ENCODE data around the gene UBA52. TPM values are rescaled to one million over a fixed set of nuclear protein-coding genes. Genes with fewer than 3 reads are reported as not detected.
"Not testable (repeated sequence)": the region's sequence is repeated elsewhere in the genome, so short reads cannot be mapped to it uniquely, and the experiment has no call there.

UBA52 gene
- total and polyA plus RNA-seq, 2 donors (not counting 1 experiment from before 2014, with no cell fraction given) = 917 to 1,018 TPM

DNA sequence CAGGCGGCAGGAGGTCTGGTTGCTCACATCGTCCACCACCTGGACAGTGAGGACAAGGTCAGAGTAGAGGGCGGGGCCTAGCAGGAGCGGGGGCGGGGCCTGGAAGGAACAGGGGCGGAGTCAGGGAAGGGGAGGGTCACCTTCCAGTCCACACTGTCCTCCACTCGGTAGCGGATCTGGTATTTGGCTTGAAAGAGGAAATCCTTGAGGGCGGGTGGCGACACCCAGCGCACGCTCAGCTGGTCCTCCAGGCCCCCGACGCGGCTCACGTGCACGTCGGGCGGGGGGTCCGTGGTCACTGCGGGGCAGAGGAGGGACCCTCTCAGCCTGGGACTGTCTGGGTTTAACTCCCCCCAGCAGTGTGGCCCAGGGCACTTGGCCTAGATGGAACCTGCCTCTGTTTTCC, 25.1 kb downstream of the UBA52 start:
- Histone ChIP-seq H2AFZ (ENCODE audit: low read length) (no peak overlapping the region), H3K9me3 (ENCODE audit: control insufficient read depth, insufficient read depth, low read depth, low read length) (no peaks in the 10 kb centered on the region), H3K4me1 (ENCODE audit: control insufficient read depth, extremely low read depth, insufficient read depth, low read length) (no peaks in the 10 kb centered on the region), H4K20me1 (ENCODE audit: control insufficient read depth, extremely low read depth, insufficient read depth, low read length) (no peaks in the 10 kb centered on the region), H3K27ac (ENCODE audit: insufficient read depth, low read length) (no peak overlapping the region), H3K4me3 (replicated peaks in 1 of 4; ENCODE audit: control extremely low read depth in 1 of 4, insufficient read depth in 1 of 4, low read depth in 3 of 4, low read length in 4 of 4) (no peak overlapping the region), H3K4me2 (ENCODE audit: extremely low read depth, insufficient read depth, low read length) (no peak overlapping the region), H3K9ac (ENCODE audit: insufficient read depth, low read length) (no peak overlapping the region), H3K79me2 (ENCODE audit: control insufficient read depth, insufficient read depth, low read length) (no peaks in the 10 kb centered on the region), H3K27me3 (ENCODE audit: control insufficient read depth, insufficient read depth, low read length) (no peaks in the 10 kb centered on the region), H3K36me3 (ENCODE audit: control insufficient read depth, insufficient read depth, low read length) (no peaks in the 10 kb centered on the region)
- DNase-seq (ENCODE audit: low read depth in 2 of 2) = peak in 1 of 2 donors; percentile 32
- no peak for TF ChIP-seq EZH2 (IDR thresholded peaks at IDR 0.05; ENCODE audit: low read length, missing control alignments)
- TF ChIP-seq, protein P1, sequence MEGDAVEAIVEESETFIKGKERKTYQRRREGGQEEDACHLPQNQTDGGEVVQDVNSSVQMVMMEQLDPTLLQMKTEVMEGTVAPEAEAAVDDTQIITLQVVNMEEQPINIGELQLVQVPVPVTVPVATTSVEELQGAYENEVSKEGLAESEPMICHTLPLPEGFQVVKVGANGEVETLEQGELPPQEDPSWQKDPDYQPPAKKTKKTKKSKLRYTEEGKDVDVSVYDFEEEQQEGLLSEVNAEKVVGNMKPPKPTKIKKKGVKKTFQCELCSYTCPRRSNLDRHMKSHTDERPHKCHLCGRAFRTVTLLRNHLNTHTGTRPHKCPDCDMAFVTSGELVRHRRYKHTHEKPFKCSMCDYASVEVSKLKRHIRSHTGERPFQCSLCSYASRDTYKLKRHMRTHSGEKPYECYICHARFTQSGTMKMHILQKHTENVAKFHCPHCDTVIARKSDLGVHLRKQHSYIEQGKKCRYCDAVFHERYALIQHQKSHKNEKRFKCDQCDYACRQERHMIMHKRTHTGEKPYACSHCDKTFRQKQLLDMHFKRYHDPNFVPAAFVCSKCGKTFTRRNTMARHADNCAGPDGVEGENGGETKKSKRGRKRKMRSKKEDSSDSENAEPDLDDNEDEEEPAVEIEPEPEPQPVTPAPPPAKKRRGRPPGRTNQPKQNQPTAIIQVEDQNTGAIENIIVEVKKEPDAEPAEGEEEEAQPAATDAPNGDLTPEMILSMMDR (conservative IDR thresholded peaks at IDR 0.05 in 1 of 2, IDR thresholded peaks at IDR 0.05 in 1 of 2; ENCODE audit: low read depth in 1 of 2, low read length in 2 of 2) = no peak

DNA sequence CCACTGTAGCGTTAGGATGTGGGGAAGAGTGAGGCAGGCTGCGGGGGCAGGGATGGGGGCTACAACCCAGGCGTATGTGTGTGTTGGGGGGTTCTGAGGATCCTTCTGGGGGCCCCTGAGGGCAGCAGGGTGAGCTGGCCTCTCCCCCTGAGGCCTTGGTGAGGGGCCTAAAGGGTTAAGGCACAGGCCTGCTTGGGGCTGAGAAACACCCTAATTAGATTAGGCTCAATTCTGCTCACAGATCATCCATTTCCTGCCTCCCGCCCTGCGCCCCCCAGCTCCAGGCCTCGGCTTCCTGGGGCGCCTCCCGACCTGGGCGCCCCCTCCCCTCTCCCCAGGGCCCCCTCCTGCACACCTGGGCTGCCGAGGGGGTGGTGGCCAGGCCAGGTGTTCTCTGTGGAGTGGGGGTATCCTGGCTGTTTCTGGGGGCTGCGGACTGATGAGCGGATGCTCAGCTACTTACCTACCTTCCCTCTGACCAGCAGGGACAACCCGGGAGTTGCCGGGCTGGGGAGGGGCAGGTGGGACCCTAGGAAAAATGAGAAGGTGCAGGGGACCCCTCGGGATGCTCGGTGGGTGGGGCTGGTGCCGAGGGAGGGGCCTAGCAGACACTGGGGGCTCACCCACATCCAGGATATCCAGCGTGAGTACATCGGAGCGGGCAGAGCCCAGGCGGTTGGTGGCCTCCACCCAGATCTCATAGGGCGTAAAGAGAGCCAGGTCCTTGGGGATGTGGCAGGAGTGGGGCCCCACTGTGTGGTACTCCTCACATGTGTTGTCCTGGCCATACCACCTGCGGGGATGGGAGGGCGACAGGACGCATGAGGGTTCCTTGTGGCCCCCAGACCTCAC, 26.4 kb downstream of the UBA52 start:
- no peak for DNase-seq (ENCODE audit: low read depth in 2 of 2)
- Histone ChIP-seq H3K4me2 (ENCODE audit: extremely low read depth, insufficient read depth, low read length) (no peak overlapping the region), H3K36me3 (ENCODE audit: control insufficient read depth, insufficient read depth, low read length) (no peaks in the 10 kb centered on the region), H3K4me1 (ENCODE audit: control insufficient read depth, extremely low read depth, insufficient read depth, low read length) (no peaks in the 10 kb centered on the region), H3K27me3 (ENCODE audit: control insufficient read depth, insufficient read depth, low read length) (peaks cover 1% of the 10 kb centered on the region), H3K4me3 (replicated peaks in 1 of 4; ENCODE audit: control extremely low read depth in 1 of 4, insufficient read depth in 1 of 4, low read depth in 3 of 4, low read length in 4 of 4) (no peak overlapping the region), H3K27ac (ENCODE audit: insufficient read depth, low read length) (no peak overlapping the region), H4K20me1 (ENCODE audit: control insufficient read depth, extremely low read depth, insufficient read depth, low read length) (no peaks in the 10 kb centered on the region), H3K9ac (ENCODE audit: insufficient read depth, low read length) (no peak overlapping the region), H2AFZ (ENCODE audit: low read length) (no peak overlapping the region), H3K9me3 (ENCODE audit: control insufficient read depth, insufficient read depth, low read depth, low read length) (no peaks in the 10 kb centered on the region), H3K79me2 (ENCODE audit: control insufficient read depth, insufficient read depth, low read length) (no peaks in the 10 kb centered on the region)
- TF ChIP-seq, protein P1 (conservative IDR thresholded peaks at IDR 0.05 in 1 of 2, IDR thresholded peaks at IDR 0.05 in 1 of 2; ENCODE audit: low read depth in 1 of 2, low read length in 2 of 2) = no peak
- no peak for TF ChIP-seq EZH2 (IDR thresholded peaks at IDR 0.05; ENCODE audit: low read length, missing control alignments)

DNA sequence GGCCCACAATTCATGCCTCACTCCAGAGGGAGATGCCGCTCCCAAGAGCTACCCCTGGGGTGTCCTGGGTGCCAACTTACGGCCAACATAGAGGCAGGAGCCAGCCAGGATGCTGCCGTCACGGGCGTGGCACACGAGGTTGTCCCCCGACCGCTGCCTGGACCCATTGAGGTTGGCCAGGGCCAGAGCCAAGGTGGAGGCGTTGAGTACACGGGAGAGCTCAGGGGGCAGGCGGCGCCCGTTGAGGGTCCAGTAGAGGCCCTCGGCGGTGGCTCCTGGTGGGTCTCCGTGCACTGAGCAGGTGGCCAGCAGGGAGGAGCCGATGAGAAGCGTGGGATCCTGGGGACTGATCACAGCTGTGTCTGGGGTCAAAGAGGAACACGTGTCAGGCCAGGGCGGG, 27.8 kb downstream of the UBA52 start:
- Histone ChIP-seq H3K9me3 (ENCODE audit: control insufficient read depth, insufficient read depth, low read depth, low read length) (no peaks in the 10 kb centered on the region), H4K20me1 (ENCODE audit: control insufficient read depth, extremely low read depth, insufficient read depth, low read length) (no peaks in the 10 kb centered on the region), H3K4me2 (ENCODE audit: extremely low read depth, insufficient read depth, low read length) (no peak overlapping the region), H3K27me3 (ENCODE audit: control insufficient read depth, insufficient read depth, low read length) (peaks cover 13% of the 10 kb centered on the region), H3K9ac (ENCODE audit: insufficient read depth, low read length) (no peak overlapping the region), H3K79me2 (ENCODE audit: control insufficient read depth, insufficient read depth, low read length) (no peaks in the 10 kb centered on the region), H3K4me3 (replicated peaks in 1 of 4; ENCODE audit: control extremely low read depth in 1 of 4, insufficient read depth in 1 of 4, low read depth in 3 of 4, low read length in 4 of 4) (no peak overlapping the region), H3K36me3 (ENCODE audit: control insufficient read depth, insufficient read depth, low read length) (no peaks in the 10 kb centered on the region), H3K27ac (ENCODE audit: insufficient read depth, low read length) (no peak overlapping the region), H2AFZ (ENCODE audit: low read length) (no peak overlapping the region), H3K4me1 (ENCODE audit: control insufficient read depth, extremely low read depth, insufficient read depth, low read length) (no peaks in the 10 kb centered on the region)
- no peak for DNase-seq (ENCODE audit: low read depth in 2 of 2)
- TF ChIP-seq EZH2 (IDR thresholded peaks at IDR 0.05; ENCODE audit: low read length, missing control alignments) = no peak
- TF ChIP-seq, protein P1 (conservative IDR thresholded peaks at IDR 0.05 in 1 of 2, IDR thresholded peaks at IDR 0.05 in 1 of 2; ENCODE audit: low read depth in 1 of 2, low read length in 2 of 2) = no peak

DNA sequence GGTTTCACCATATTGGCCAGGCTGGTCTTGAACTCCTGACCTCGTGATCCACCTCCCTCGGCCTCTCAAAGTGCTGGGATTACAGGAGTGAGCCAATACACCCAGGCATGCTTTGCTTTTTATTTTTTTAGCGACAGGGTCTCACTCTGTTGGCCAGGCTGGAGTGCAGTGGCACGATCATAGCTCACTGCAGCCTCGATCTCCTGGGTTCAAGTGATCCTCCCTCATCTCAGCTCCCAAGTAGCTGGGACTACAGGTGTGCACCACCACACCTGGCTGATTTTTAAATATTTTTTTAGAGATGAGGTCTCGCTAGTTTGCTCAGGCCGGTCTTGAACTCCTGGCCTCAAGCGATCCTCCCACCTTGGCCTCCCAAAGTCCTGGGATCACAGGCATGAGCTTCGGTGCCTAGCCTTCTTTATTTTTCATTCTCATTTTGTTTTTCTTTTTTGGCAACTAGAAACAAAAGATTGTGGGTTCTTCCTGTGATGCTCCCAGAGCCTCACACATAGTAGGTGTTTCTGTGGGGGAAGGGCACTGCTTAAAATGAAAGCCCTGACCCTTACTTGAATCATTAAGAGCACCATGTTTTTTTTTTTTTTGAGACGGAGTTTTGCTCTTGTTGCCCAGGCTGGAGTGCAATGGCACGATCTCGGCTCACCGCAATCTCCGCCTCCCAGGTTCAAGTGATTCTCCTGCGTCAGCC, 29.2 kb downstream of the UBA52 start:
- H3K27ac ChIP-seq (ENCODE audit: insufficient read depth, low read length); H2AFZ ChIP-seq (ENCODE audit: low read length); H3K4me3 ChIP-seq (replicated peaks in 1 of 4; ENCODE audit: control extremely low read depth in 1 of 4, insufficient read depth in 1 of 4, low read depth in 3 of 4, low read length in 4 of 4); H3K36me3 ChIP-seq (ENCODE audit: control insufficient read depth, insufficient read depth, low read length); DNase-seq (ENCODE audit: low read depth in 2 of 2); H3K9me3 ChIP-seq (ENCODE audit: control insufficient read depth, insufficient read depth, low read depth, low read length); H4K20me1 ChIP-seq (ENCODE audit: control insufficient read depth, extremely low read depth, insufficient read depth, low read length); H3K79me2 ChIP-seq (ENCODE audit: control insufficient read depth, insufficient read depth, low read length); H3K4me1 ChIP-seq (ENCODE audit: control insufficient read depth, extremely low read depth, insufficient read depth, low read length); H3K9ac ChIP-seq (ENCODE audit: insufficient read depth, low read length); H3K4me2 ChIP-seq (ENCODE audit: extremely low read depth, insufficient read depth, low read length): not testable (repeated sequence)
- peaks cover 23% of the 10 kb centered on the region for H3K27me3 ChIP-seq (ENCODE audit: control insufficient read depth, insufficient read depth, low read length)

Measured in fibroblast of lung (primary cell).